ENCODE measurements around the gene DNM2.
"Not testable (repeated sequence)": the region's sequence is repeated elsewhere in the genome, so short reads cannot be mapped to it uniquely, and the experiment has no call there.

DNM2 gene

DNA sequence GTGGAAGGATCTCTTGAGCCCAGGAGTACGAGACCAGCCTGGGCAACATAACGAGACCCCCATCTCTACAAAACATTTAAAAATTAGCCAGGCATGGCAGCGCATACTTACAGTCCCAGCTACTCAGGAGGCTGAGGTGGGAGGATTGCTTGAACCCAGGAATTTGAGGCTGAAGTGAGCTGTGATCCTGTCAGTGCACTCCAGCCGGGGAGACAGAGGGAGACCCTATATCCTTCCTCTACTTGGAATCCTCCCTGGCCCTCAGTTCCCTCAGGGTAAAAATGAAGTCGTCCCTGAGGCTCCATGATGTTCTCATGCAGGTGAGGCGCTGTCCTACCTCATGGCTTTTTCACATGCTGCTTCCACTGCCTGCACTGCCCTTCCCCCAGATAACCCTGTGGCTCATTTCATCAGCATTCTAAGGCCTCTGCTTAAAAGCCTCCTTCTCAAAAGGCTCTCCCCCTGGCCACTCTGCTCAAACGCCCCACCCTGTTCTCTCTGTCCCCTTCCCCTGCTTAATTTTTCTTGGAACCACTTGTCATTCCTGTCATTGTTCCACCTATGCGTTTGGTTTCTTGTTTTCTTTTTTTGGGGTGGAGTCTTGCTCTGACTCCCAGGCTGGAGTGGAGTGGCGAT lies 19.2 kb downstream of the DNM2 start:
- TF ChIP-seq, protein P1, sequence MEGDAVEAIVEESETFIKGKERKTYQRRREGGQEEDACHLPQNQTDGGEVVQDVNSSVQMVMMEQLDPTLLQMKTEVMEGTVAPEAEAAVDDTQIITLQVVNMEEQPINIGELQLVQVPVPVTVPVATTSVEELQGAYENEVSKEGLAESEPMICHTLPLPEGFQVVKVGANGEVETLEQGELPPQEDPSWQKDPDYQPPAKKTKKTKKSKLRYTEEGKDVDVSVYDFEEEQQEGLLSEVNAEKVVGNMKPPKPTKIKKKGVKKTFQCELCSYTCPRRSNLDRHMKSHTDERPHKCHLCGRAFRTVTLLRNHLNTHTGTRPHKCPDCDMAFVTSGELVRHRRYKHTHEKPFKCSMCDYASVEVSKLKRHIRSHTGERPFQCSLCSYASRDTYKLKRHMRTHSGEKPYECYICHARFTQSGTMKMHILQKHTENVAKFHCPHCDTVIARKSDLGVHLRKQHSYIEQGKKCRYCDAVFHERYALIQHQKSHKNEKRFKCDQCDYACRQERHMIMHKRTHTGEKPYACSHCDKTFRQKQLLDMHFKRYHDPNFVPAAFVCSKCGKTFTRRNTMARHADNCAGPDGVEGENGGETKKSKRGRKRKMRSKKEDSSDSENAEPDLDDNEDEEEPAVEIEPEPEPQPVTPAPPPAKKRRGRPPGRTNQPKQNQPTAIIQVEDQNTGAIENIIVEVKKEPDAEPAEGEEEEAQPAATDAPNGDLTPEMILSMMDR (IDR thresholded peaks at IDR 0.05; ENCODE audit: control insufficient read depth, extremely low read depth, insufficient read depth) = no peak
- DNase-seq (ENCODE audit: low read depth) = no peak
- no peak overlapping the region for H3K4me3 ChIP-seq (ENCODE audit: low read depth, low read length)

DNA sequence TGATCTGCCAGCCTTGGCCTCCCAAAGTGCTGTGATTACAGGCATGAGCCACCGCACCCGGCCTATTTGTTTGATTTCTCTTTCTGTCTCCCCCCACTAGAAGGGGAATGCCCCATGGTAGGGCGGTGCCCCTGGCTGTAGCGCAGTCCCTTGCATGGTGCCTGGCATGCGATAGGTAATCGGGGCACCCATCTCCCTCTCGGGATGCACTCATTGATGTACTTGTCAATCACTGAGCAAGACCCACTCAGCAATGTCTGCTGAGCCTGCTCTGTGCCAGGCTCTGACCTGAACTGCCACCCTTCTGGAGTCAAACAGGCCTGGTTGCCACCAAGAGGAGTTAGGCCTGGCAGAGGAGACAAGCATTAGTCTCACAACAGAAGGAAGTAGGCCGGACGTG lies 19.8 kb downstream of the DNM2 start:
- TF ChIP-seq, protein P1 (IDR thresholded peaks at IDR 0.05; ENCODE audit: control insufficient read depth, extremely low read depth, insufficient read depth) = no peak
- no peak overlapping the region for H3K4me3 ChIP-seq (ENCODE audit: low read depth, low read length)
- no peak for DNase-seq (ENCODE audit: low read depth)

DNA sequence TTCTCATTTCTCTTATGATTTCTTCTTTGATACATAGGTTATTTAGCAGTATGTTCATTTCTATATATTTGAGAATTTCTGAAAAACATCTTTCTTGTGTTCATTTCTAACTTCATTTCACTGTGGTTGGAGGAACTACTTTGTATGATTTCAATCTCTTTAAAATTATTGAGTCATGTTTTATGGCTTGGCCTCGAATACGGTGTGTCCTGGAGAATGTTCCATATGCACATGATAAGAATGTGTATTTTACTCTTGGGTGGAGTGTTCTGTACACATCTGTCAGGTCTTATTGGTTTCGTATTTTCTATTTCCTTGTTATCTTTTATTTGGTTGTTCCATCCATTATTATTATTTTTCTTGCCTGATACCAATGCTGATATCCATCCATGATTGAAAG lies 22.9 kb downstream of the DNM2 start:
- DNase-seq (ENCODE audit: low read depth) = no peak

DNA sequence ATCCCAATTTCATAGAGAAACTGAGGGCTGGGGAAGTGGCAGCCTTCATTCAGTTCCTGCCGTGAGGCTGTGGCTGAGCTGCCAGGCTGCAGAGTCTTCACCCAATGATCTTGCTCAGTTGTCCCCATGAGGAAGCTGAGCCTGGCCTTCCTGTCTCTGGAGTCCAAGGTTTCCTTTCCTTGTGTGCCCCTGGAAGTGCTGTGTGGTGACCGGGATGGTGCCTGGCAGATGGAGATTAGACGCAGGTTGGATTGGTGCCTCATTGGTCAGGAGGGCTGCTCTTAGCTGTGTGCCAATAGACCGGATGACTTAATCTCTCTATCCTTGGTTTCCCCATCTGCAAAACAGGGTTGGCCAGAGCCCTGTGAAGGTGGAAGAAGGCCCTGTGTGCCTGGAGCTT lies 24.6 kb downstream of the DNM2 start:
- no peak overlapping the region for H3K4me3 ChIP-seq (ENCODE audit: low read depth, low read length)
- TF ChIP-seq, protein P1 (IDR thresholded peaks at IDR 0.05; ENCODE audit: control insufficient read depth, extremely low read depth, insufficient read depth) = no peak
- DNase-seq (ENCODE audit: low read depth) = no peak

More for the DNA sequence above, 22.9 kb downstream of the DNM2 start:
- no peak overlapping the region for H3K4me3 ChIP-seq (ENCODE audit: low read depth, low read length)
- TF ChIP-seq, protein P1 (IDR thresholded peaks at IDR 0.05; ENCODE audit: control insufficient read depth, extremely low read depth, insufficient read depth) = no peak

DNA sequence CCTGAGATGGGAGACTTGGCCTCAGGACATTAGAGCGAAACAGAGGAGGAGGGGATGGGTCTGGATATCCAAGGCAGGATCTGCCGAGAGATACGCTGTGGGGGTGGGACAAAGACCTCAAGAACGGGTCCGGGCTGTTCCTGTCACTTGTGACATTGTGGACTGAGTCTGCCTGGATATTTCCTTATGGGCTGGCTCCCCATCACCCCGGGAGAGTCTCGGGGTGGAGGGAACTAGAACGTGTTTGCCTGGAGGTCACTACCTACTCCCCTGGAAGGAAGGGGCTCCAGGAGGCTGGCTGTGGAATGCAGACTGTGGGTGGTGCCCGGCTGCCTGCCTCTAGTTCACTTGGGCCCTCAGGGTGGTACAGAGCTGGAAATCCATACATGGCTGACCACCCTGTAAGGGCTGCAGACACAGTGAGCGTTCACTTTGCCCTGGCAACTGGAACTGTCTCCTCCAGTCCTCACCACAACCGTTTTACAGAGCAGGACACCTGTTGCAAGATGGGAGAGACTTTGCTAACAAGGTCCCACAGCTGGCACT lies 26.4 kb downstream of the DNM2 start:
- H3K4me3 ChIP-seq (ENCODE audit: low read depth, low read length) = no peak overlapping the region
- TF ChIP-seq, protein P1 (IDR thresholded peaks at IDR 0.05; ENCODE audit: control insufficient read depth, extremely low read depth, insufficient read depth) = no peak
- no peak for DNase-seq (ENCODE audit: low read depth)

DNA sequence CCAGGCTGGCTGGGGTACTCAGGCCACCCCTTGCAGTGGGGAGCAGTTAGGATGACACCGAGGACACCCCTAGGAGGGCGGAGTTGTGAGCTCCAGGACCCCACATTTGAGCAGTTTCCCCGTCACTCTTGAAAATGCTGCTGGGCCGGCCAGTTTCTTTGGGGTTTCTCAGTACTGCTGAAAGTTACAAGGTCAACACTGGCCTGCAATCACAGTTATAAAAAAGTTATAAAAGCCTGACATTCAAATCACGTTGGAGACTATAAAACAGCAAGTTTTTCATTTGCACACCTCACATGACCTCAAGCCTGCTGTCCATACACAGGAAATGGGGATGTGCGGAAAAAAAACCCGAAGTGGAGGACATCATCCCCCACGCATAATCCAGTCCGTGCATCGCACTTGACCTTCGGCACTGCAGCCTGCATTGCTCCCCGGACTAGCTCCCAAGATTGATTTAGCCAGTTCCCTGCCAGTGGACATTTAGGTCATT lies 27.0 kb downstream of the DNM2 start:
- no peak for DNase-seq (ENCODE audit: low read depth)
- TF ChIP-seq, protein P1 (IDR thresholded peaks at IDR 0.05; ENCODE audit: control insufficient read depth, extremely low read depth, insufficient read depth) = no peak
- H3K4me3 ChIP-seq (ENCODE audit: low read depth, low read length) = no peak overlapping the region

DNA sequence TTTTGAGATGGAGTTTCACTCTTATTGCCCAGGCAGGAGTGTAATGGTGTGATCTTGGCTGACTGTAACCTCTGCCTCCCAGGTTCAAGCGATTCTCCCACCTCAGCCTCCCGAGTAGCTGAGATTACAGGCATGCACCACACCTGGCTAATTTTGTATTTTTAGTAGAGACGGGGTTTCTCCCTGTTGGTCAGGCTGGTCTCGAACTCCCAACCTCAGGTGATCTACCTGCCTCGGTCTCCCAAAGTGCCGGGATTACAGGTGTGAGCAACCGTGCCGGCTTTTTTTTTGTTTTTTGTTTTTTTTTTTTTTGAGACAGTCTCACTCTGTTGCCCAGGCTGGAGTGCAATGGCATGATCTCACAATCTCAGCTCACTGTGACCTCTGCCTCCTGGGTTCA lies 28.6 kb downstream of the DNM2 start:
- not testable (repeated sequence) for H3K4me3 ChIP-seq (ENCODE audit: low read depth, low read length); DNase-seq (ENCODE audit: low read depth)
